GM23338 (cell line): Measurements from ENCODE around the gene OGT. TPM values are rescaled to one million over a fixed set of nuclear protein-coding genes. Genes with fewer than 3 reads are reported as not detected.
A peak's percentile ranks its signal among the peaks of the same experiment; 100 is the strongest.

Experiments
- ATAC-seq: fragments of 200-7000 bp; cut with Tn5 transposase; 3 replicates; pipeline ENCODE4 v1.9.1; 2020
- DNase-seq: peaks from one replicate; pipeline ENCODE4 v3.0.0-alpha.2; 2015; ENCODE audit warnings: low spot score
- H2AFZ ChIP-seq: fragments of 200-600 bp; sonication (generic); 2 replicates; pipeline ENCODE4 v1.8.0; 2016; ENCODE audit warnings: antibody characterized with exemption, mild to moderate bottlenecking, moderate library complexity
- H3F3A ChIP-seq: fragments of 200-600 bp; sonication (generic); replicated peaks from 2 replicates; pipeline ENCODE4 v1.8.0; 2017; ENCODE audit warnings: antibody characterized with exemption, mixed run types, low read depth
- H3K27ac ChIP-seq: fragments of 200-600 bp; sonication (generic); 2 replicates; pipeline ENCODE4 v1.6.1; 2016; ENCODE audit warnings: low read depth
- H3K27me3 ChIP-seq: fragments of 200-600 bp; sonication (generic); 2 replicates; pipeline ENCODE4 v1.8.0; 2016; ENCODE audit warnings: mild to moderate bottlenecking, mixed run types, moderate library complexity; ENCODE audit not compliant: insufficient read depth
- H3K36me3 ChIP-seq: fragments of 200-600 bp; sonication (generic); 2 replicates; pipeline ENCODE4 v1.8.0; 2016; ENCODE audit warnings: mild to moderate bottlenecking; ENCODE audit not compliant: insufficient read depth
- H3K4me1 ChIP-seq: fragments of 200-600 bp; sonication (generic); 2 replicates; pipeline ENCODE4 v1.8.0; 2016; ENCODE audit warnings: mild to moderate bottlenecking, moderate library complexity; ENCODE audit not compliant: insufficient read depth
- H3K4me2 ChIP-seq: fragments of 200-600 bp; sonication (generic); 2 replicates; pipeline ENCODE4 v1.7.1; 2017; ENCODE audit warnings: mixed run types
- H3K4me3 ChIP-seq: fragments of 200-600 bp; sonication (generic); 2 replicates; pipeline ENCODE4 v1.6.1; 2016; ENCODE audit warnings: mixed run types
- H3K79me2 ChIP-seq: fragments of 200-600 bp; sonication (generic); replicated peaks from 2 replicates; pipeline ENCODE4 v1.8.0; 2017; ENCODE audit warnings: mild to moderate bottlenecking; ENCODE audit not compliant: insufficient read depth
- H3K9me2 ChIP-seq: fragments of 200-600 bp; sonication (generic); 2 replicates; pipeline ENCODE4 v1.8.0; 2017; ENCODE audit not compliant: insufficient read depth
- H4K20me1 ChIP-seq: fragments of 200-600 bp; sonication (generic); replicated peaks from 2 replicates; pipeline ENCODE4 v1.8.0; 2017; ENCODE audit warnings: mild to moderate bottlenecking; ENCODE audit not compliant: insufficient read depth
- H3K27ac Mint-ChIP-seq: 2 replicates; pipeline ENCODE4 v1.8.0; 2020; ENCODE audit warnings: inconsistent platforms, mild to moderate bottlenecking, moderate library complexity, mixed read lengths
- H3K27me3 Mint-ChIP-seq: 3 replicates; pipeline ENCODE4 v1.8.0; 2022; ENCODE audit warnings: low read depth, mild to moderate bottlenecking, moderate library complexity, mixed read lengths, inconsistent platforms; ENCODE audit not compliant: insufficient read depth, poor library complexity
- H3K36me3 Mint-ChIP-seq: 3 replicates; pipeline ENCODE4 v1.8.0; 2021; ENCODE audit warnings: low read depth, mild to moderate bottlenecking, inconsistent platforms, moderate library complexity, mixed read lengths
- H3K4me1 Mint-ChIP-seq: 3 replicates; pipeline ENCODE4 v1.8.0; 2020; ENCODE audit warnings: mild to moderate bottlenecking, inconsistent platforms, mixed read lengths
- H3K4me3 Mint-ChIP-seq: 3 replicates; pipeline ENCODE4 v1.8.0; 2021; ENCODE audit warnings: moderate library complexity, mild to moderate bottlenecking, inconsistent platforms, mixed read lengths
- H3K9me3 Mint-ChIP-seq: 3 replicates; pipeline ENCODE4 v1.8.0; 2020; ENCODE audit warnings: moderate library complexity, mild to moderate bottlenecking, inconsistent platforms, mixed read lengths
- EZH2 ChIP-seq: fragments of 200-600 bp; sonication (generic); IDR thresholded peaks from one replicate; pipeline ENCODE4 v1.8.0; 2017; ENCODE audit warnings: antibody characterized with exemption, mild to moderate bottlenecking, low read depth; ENCODE audit not compliant: unreplicated experiment
- JUNB ChIP-seq: IDR thresholded peaks from one replicate; pipeline ENCODE4 v1.6.1; 2016; ENCODE audit warnings: antibody characterized with exemption; ENCODE audit not compliant: unreplicated experiment
- NANOG ChIP-seq: IDR thresholded peaks from 2 replicates; pipeline ENCODE4 v1.6.1; 2016; ENCODE audit warnings: antibody characterized with exemption, borderline replicate concordance
- POLR2AphosphoS5 ChIP-seq: IDR thresholded peaks from 2 replicates; pipeline ENCODE4 v1.6.1; 2016; ENCODE audit warnings: antibody characterized with exemption, low read depth
- ZNF331 ChIP-seq: fragments of 250-450 bp; sonication (Bioruptor Pico); IDR thresholded peaks from 2 replicates; pipeline ENCODE4 v1.5.0; 2020; ENCODE audit warnings: low read depth, mild to moderate bottlenecking, moderate library complexity
- polyA plus RNA-seq: library from polyadenylated mRNA; unstranded; fragments of >200 nt; fragmentation: Nextera tagmentation; extraction: Ambion mirVana; gene quantifications from 2 replicates; pipeline ENCODE4 v1.2.1, GENCODE V29; 2016
- total RNA-seq: library from RNA; depleted of rRNA; stranded (reverse); fragments of >200 nt; shearing (Covaris generic); gene quantifications from 2 replicates; pipeline ENCODE4 v1.2.3, GENCODE V29; 2014
- TF ChIP-seq, protein P1 (sequence below): IDR thresholded peaks from one replicate; pipeline ENCODE4 v1.6.1; 2018; ENCODE audit warnings: antibody characterized with exemption; ENCODE audit not compliant: unreplicated experiment
- TF ChIP-seq, protein P2 (sequence below), 2 experiments: fragments of 200-600 bp in 1 of 2; sonication (generic) in 1 of 2; conservative IDR thresholded peaks; 2 replicates each; pipeline versions ENCODE4 v1.5.1 to v1.6.1; 2016 to 2017; ENCODE audit warnings: antibody characterized with exemption in 2 of 2, low read depth in 2 of 2, mild to moderate bottlenecking in 2 of 2, moderate library complexity in 1 of 2
- TF ChIP-seq, protein P3 (sequence below): IDR thresholded peaks from 2 replicates; pipeline ENCODE4 v1.6.1; 2016; ENCODE audit warnings: antibody characterized with exemption

The OGT gene
- total and polyA plus RNA-seq, 2 experiments from 2014 or later: 43.3 to 163 TPM

DNA sequence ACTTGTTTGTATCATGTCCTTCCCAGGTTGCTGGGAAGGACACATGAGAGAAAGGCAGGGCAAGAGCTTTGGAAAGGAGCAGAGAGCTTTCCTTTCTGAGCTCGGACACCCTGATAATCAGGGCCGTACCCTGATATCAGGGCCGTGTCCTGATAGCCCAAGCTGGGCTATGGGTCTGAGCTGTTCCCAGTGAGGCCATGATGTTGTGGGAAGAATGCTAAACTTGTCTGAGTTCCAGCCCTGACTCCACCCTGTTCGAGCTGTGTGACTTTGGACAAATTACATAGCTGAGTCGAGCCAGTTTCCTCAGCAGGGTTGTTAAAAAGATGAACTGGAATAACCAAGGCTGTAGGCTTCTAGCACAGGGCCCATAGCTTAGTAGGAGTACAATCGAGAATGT lies 88.7 kb downstream of the OGT start (continued):
- TF ChIP-seq, protein P1, sequence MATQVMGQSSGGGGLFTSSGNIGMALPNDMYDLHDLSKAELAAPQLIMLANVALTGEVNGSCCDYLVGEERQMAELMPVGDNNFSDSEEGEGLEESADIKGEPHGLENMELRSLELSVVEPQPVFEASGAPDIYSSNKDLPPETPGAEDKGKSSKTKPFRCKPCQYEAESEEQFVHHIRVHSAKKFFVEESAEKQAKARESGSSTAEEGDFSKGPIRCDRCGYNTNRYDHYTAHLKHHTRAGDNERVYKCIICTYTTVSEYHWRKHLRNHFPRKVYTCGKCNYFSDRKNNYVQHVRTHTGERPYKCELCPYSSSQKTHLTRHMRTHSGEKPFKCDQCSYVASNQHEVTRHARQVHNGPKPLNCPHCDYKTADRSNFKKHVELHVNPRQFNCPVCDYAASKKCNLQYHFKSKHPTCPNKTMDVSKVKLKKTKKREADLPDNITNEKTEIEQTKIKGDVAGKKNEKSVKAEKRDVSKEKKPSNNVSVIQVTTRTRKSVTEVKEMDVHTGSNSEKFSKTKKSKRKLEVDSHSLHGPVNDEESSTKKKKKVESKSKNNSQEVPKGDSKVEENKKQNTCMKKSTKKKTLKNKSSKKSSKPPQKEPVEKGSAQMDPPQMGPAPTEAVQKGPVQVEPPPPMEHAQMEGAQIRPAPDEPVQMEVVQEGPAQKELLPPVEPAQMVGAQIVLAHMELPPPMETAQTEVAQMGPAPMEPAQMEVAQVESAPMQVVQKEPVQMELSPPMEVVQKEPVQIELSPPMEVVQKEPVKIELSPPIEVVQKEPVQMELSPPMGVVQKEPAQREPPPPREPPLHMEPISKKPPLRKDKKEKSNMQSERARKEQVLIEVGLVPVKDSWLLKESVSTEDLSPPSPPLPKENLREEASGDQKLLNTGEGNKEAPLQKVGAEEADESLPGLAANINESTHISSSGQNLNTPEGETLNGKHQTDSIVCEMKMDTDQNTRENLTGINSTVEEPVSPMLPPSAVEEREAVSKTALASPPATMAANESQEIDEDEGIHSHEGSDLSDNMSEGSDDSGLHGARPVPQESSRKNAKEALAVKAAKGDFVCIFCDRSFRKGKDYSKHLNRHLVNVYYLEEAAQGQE: no peak

DNA sequence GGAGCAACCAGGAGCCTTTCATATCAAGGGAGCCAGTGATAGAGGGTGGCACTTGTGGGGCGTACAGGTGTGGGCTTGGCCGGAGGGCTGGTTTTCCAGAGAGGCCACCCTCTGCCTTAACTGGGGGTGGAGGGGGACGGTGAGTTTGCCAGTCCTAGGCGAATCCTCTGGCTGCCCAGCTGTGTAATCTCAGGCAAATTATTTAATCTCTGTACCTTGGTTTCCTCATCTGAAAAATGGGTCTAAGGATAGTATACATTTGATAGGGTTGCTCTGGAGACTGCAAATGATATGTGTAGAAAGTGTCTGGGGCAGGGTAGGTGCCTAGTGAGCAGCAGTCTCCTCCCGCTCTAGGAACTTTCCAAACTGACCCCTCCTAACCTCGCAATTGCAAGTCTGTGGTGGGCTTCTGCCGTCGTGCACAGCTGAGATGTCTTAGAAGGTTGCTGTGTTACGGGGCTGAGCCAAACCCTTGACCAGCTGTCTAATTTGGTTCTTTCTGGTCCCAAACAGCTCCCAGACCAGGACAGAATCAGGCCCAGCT lies 89.2 kb downstream of the OGT start:
- Mint-ChIP-seq H3K4me1 (peaks cover 3% of the 10 kb centered on the region; the same call in 1 of the 3 replicates), H3K36me3 (no peaks in the 10 kb centered on the region; the same call in 1 of the 3 replicates), H3K9me3 (no peaks in the 10 kb centered on the region; the same call in 2 of the 3 replicates), H3K4me3 (no peak overlapping the region), H3K27ac (no peak overlapping the region), H3K27me3 (no peaks in the 10 kb centered on the region)
- TF ChIP-seq ZNF331 (no peak), JUNB (no peak)
- TF ChIP-seq, protein P2, sequence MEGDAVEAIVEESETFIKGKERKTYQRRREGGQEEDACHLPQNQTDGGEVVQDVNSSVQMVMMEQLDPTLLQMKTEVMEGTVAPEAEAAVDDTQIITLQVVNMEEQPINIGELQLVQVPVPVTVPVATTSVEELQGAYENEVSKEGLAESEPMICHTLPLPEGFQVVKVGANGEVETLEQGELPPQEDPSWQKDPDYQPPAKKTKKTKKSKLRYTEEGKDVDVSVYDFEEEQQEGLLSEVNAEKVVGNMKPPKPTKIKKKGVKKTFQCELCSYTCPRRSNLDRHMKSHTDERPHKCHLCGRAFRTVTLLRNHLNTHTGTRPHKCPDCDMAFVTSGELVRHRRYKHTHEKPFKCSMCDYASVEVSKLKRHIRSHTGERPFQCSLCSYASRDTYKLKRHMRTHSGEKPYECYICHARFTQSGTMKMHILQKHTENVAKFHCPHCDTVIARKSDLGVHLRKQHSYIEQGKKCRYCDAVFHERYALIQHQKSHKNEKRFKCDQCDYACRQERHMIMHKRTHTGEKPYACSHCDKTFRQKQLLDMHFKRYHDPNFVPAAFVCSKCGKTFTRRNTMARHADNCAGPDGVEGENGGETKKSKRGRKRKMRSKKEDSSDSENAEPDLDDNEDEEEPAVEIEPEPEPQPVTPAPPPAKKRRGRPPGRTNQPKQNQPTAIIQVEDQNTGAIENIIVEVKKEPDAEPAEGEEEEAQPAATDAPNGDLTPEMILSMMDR (conservative IDR thresholded peaks at IDR 0.05; ENCODE audit: low read depth in 2 of 2): no peak
- no peak for DNase-seq
- no peaks in the 10 kb centered on the region for H3F3A ChIP-seq
- H3K4me2 ChIP-seq: no peak overlapping the region
- no peaks in the 10 kb centered on the region for H4K20me1 ChIP-seq
- H3K4me1 ChIP-seq: no peaks in the 10 kb centered on the region
- H3K27ac ChIP-seq: no peak overlapping the region
- no peak overlapping the region for H3K4me3 ChIP-seq
- no peak overlapping the region for H2AFZ ChIP-seq
- H3K36me3 ChIP-seq: no peaks in the 10 kb centered on the region
- H3K79me2 ChIP-seq: no peaks in the 10 kb centered on the region
- H3K9me2 ChIP-seq: no peaks in the 10 kb centered on the region
- no peak for ATAC-seq
- no peaks in the 10 kb centered on the region for H3K27me3 ChIP-seq

DNA sequence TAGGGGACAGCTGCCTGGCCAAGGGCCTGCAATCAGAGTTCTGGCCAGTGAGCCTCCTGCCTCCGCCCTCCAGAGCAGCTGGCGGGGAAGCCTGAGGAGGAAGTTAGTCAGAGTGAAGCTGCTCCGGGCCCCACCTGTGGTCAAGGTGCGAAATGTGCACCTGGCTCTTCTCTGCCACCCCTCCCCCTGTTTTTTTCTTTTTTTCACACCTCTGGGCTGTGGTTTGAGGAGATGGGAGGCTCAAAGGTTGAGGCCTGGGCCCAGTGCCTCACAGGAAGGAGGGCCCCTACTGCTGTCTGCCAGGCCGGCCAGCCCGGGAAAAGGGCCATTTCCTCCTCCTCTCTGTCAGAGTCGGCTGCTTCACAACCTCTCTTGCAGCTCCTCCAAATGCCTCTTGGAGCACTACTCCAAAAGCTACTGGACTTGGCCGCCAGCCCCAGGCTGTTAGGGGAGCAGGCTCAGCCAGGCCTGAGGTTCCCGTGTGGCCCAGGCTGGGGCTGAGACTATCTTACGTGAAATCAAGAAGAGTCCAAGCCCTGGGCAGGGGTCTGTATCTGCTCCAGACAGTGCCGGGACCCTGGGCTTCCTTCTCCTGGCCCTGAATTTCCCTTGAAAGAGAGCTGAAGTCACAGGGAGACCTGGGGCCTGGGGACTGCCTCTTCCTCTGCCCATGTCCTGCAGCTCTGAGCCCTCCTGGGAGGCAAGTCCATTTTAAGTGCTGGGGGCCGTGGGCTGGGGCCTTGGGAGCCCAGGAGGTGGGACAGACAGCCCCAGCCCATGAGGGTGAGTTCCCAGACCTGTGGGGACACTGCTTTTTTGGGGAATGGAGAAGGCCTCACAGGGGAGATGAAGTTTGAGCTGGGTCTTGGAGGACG lies 89.9 kb downstream of the OGT start:
- Histone ChIP-seq H3K36me3 (no peaks in the 10 kb centered on the region), H2AFZ (no peak overlapping the region), H3K9me2 (no peaks in the 10 kb centered on the region), H3F3A (no peaks in the 10 kb centered on the region), H3K4me2 (no peak overlapping the region), H3K4me1 (no peaks in the 10 kb centered on the region), H3K27ac (no peak overlapping the region), H3K4me3 (no peak overlapping the region), H4K20me1 (no peaks in the 10 kb centered on the region), H3K27me3 (no peaks in the 10 kb centered on the region), H3K79me2 (no peaks in the 10 kb centered on the region)
- Mint-ChIP-seq H3K27ac (no peak overlapping the region), H3K4me3 (no peak overlapping the region), H3K4me1 (peaks cover 3% of the 10 kb centered on the region; the same call in 1 of the 3 replicates), H3K9me3 (no peaks in the 10 kb centered on the region; the same call in 2 of the 3 replicates), H3K36me3 (no peaks in the 10 kb centered on the region; the same call in 1 of the 3 replicates), H3K27me3 (no peaks in the 10 kb centered on the region)
- ATAC-seq (peak; percentile 88), DNase-seq (peak; percentile 39)
- TF ChIP-seq, protein P2 (conservative IDR thresholded peaks at IDR 0.05; ENCODE audit: low read depth in 2 of 2): no peak
- no peak for TF ChIP-seq ZNF331
- TF ChIP-seq EZH2: no peak
- no peak for TF ChIP-seq NANOG
- TF ChIP-seq, protein P3, sequence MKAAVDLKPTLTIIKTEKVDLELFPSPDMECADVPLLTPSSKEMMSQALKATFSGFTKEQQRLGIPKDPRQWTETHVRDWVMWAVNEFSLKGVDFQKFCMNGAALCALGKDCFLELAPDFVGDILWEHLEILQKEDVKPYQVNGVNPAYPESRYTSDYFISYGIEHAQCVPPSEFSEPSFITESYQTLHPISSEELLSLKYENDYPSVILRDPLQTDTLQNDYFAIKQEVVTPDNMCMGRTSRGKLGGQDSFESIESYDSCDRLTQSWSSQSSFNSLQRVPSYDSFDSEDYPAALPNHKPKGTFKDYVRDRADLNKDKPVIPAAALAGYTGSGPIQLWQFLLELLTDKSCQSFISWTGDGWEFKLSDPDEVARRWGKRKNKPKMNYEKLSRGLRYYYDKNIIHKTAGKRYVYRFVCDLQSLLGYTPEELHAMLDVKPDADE: no peak
- no peak for TF ChIP-seq POLR2AphosphoS5
- no peak for TF ChIP-seq JUNB
